H9 (cell line): ENCODE data around the gene ITPK1. TPM values are rescaled to one million over a fixed set of nuclear protein-coding genes. Genes with fewer than 3 reads are reported as not detected.

Source experiments
- DNase-seq: peaks from one replicate; pipeline ENCODE4 v3.0.0-alpha.2; 2017
- H2AFZ ChIP-seq: one replicate; pipeline ENCODE4 v1.6.1; 2013; ENCODE audit warnings: mild to moderate bottlenecking, low read length, control low read depth, moderate library complexity
- H2AK5ac ChIP-seq: 2 replicates; pipeline ENCODE4 v1.6.1; 2013; ENCODE audit warnings: low read length, control low read depth, mixed read lengths; ENCODE audit not compliant: insufficient read length
- H2BK120ac ChIP-seq: one replicate; pipeline ENCODE4 v1.6.1; 2013; ENCODE audit warnings: low read depth, mild to moderate bottlenecking, low read length, control low read depth, inconsistent platforms; ENCODE audit not compliant: poor library complexity, severe bottlenecking
- H2BK12ac ChIP-seq: 2 replicates; pipeline ENCODE4 v1.6.1; 2013; ENCODE audit warnings: low read length, control low read depth, mixed read lengths, low read depth; ENCODE audit not compliant: insufficient read length
- H2BK15ac ChIP-seq: 2 replicates; pipeline ENCODE4 v1.6.1; 2013; ENCODE audit warnings: low read depth, low read length, control low read depth
- H2BK20ac ChIP-seq: one replicate; pipeline ENCODE4 v1.6.1; 2013; ENCODE audit warnings: low read depth, mild to moderate bottlenecking, low read length, control low read depth, inconsistent platforms; ENCODE audit not compliant: poor library complexity, severe bottlenecking
- H2BK5ac ChIP-seq: 2 replicates; pipeline ENCODE4 v1.6.1; 2013; ENCODE audit warnings: low read length, control low read depth, mixed read lengths; ENCODE audit not compliant: insufficient read length
- H3K14ac ChIP-seq: 2 replicates; pipeline ENCODE4 v1.6.1; 2013; ENCODE audit warnings: low read length, control low read depth; ENCODE audit not compliant: insufficient read depth
- H3K18ac ChIP-seq: 2 replicates; pipeline ENCODE4 v1.6.1; 2013; ENCODE audit warnings: low read depth, mild to moderate bottlenecking, mixed read lengths, low read length, control low read depth; ENCODE audit not compliant: insufficient read length
- H3K23ac ChIP-seq: 2 replicates; pipeline ENCODE4 v1.6.1; 2013; ENCODE audit warnings: low read length, control low read depth, mixed read lengths, low read depth; ENCODE audit not compliant: insufficient read length
- H3K23me2 ChIP-seq: 2 replicates; pipeline ENCODE4 v1.6.1; 2013; ENCODE audit warnings: low read depth, mild to moderate bottlenecking, mixed read lengths, low read length, control low read depth; ENCODE audit not compliant: insufficient read length, poor library complexity, severe bottlenecking
- H3K27ac ChIP-seq: 2 replicates; pipeline ENCODE4 v1.5.1; 2013; ENCODE audit warnings: low read length, control low read depth, mixed read lengths, low read depth; ENCODE audit not compliant: insufficient read length
- H3K27me3 ChIP-seq: 2 replicates; pipeline ENCODE4 v1.6.1; 2013; ENCODE audit warnings: low read length, control low read depth, inconsistent platforms; ENCODE audit not compliant: insufficient read depth
- H3K4ac ChIP-seq: 2 replicates; pipeline ENCODE4 v1.6.1; 2013; ENCODE audit warnings: low read depth, mild to moderate bottlenecking, control low read depth, inconsistent platforms, low read length, moderate library complexity
- H3K4me1 ChIP-seq: 2 replicates; pipeline ENCODE4 v1.6.1; 2013; ENCODE audit warnings: low read length, control low read depth, inconsistent platforms; ENCODE audit not compliant: insufficient read depth
- H3K4me2 ChIP-seq: 2 replicates; pipeline ENCODE4 v1.6.1; 2013; ENCODE audit warnings: low read length, control low read depth, mixed read lengths; ENCODE audit not compliant: insufficient read length, insufficient read depth
- H3K56ac ChIP-seq: 2 replicates; pipeline ENCODE4 v1.6.1; 2013; ENCODE audit warnings: low read depth, mild to moderate bottlenecking, mixed read lengths, low read length, control low read depth; ENCODE audit not compliant: insufficient read length
- H3K79me1 ChIP-seq: 2 replicates; pipeline ENCODE4 v1.6.1; 2013; ENCODE audit warnings: low read depth, mild to moderate bottlenecking, moderate library complexity, low read length, control low read depth, inconsistent platforms; ENCODE audit not compliant: insufficient read depth, poor library complexity, severe bottlenecking
- H3K79me2 ChIP-seq: 2 replicates; pipeline ENCODE4 v1.6.1; 2013; ENCODE audit warnings: low read length, control low read depth, inconsistent platforms; ENCODE audit not compliant: insufficient read depth
- H3K9ac ChIP-seq: 2 replicates; pipeline ENCODE4 v1.6.1; 2013; ENCODE audit warnings: low read length, control low read depth, mixed read lengths; ENCODE audit not compliant: insufficient read length; ENCODE audit errors: extremely low read depth
- H3K9me3 ChIP-seq: one replicate; pipeline ENCODE4 v1.6.1; 2013; ENCODE audit warnings: low read depth, low read length, inconsistent platforms; ENCODE audit not compliant: control insufficient read depth
- H3T11ph ChIP-seq: one replicate; pipeline ENCODE4 v1.6.1; 2013; ENCODE audit warnings: mild to moderate bottlenecking, low read length, control low read depth, inconsistent platforms
- H4K20me1 ChIP-seq: one replicate; pipeline ENCODE4 v1.6.1; 2013; ENCODE audit not compliant: control insufficient read depth, insufficient read length, insufficient read depth
- H4K5ac ChIP-seq: 2 replicates; pipeline ENCODE4 v1.6.1; 2013; ENCODE audit warnings: low read depth, mild to moderate bottlenecking, mixed read lengths, low read length, control low read depth; ENCODE audit not compliant: insufficient read length
- H4K8ac ChIP-seq: replicated peaks from 2 replicates; pipeline ENCODE4 v1.6.1; 2013; ENCODE audit warnings: low read length, control low read depth, mixed read lengths, low read depth; ENCODE audit not compliant: insufficient read length
- H4K91ac ChIP-seq: 2 replicates; pipeline ENCODE4 v1.6.1; 2013; ENCODE audit warnings: low read depth, mild to moderate bottlenecking, moderate library complexity, mixed read lengths, low read length, control low read depth; ENCODE audit not compliant: insufficient read length
- H3K27ac Mint-ChIP-seq, 3 experiments: 2 replicates in 2 of 3; 3 replicates in 1 of 3; pipeline ENCODE4 v1.8.0; 2020 to 2021; ENCODE audit warnings: mixed read lengths in 3 of 3, mild to moderate bottlenecking in 1 of 3, moderate library complexity in 1 of 3
- H3K27me3 Mint-ChIP-seq: 2 replicates; pipeline ENCODE4 v1.8.0; 2021; ENCODE audit warnings: low read depth, mild to moderate bottlenecking, moderate library complexity, mixed read lengths
- H3K36me3 Mint-ChIP-seq, 3 experiments: 2 replicates in 2 of 3; 3 replicates in 1 of 3; pipeline ENCODE4 v1.8.0; 2020 to 2021; ENCODE audit warnings: low read depth in 3 of 3, mixed read lengths in 3 of 3; ENCODE audit not compliant: insufficient read depth in 1 of 3
- H3K4me1 Mint-ChIP-seq, 2 experiments: 2 replicates each; pipeline ENCODE4 v1.8.0; 2020; ENCODE audit warnings: mixed read lengths in 2 of 2
- H3K4me3 Mint-ChIP-seq, 2 experiments: 2 replicates in 1 of 2; 3 replicates in 1 of 2; pipeline ENCODE4 v1.8.0; 2020 to 2021; ENCODE audit warnings: mild to moderate bottlenecking in 2 of 2, mixed read lengths in 2 of 2, moderate library complexity in 1 of 2
- H3K9me3 Mint-ChIP-seq, 2 experiments: 2 replicates in 1 of 2; 3 replicates in 1 of 2; pipeline ENCODE4 v1.8.0; 2020; ENCODE audit warnings: mild to moderate bottlenecking in 2 of 2, mixed read lengths in 2 of 2, moderate library complexity in 1 of 2
- WGBS: extraction: QIAGEN DNeasy Blood & Tissue Kit; methylation state at CpG from one replicate; pipeline ENCODE4 v1.1.7; 2013; ENCODE audit warnings: missing lambda C conversion rate, low lambda C conversion rate, mixed read lengths; ENCODE audit not compliant: insufficient read length; ENCODE audit errors: extremely low coverage; 5-methylcytosine and 5-hydroxymethylcytosine counted together
- total RNA-seq: library from RNA; stranded (reverse); gene quantifications from 2 replicates; pipeline ENCODE4 v1.2.1, GENCODE V29; 2021
- TF ChIP-seq, protein P1 (sequence below): fragments of 200-600 bp; sonication (generic); conservative IDR thresholded peaks from 3 replicates; pipeline ENCODE4 v1.8.0; 2021; ENCODE audit warnings: antibody characterized with exemption, mild to moderate bottlenecking

The ITPK1 gene
- total RNA-seq, 1 experiment from 2014 or later: 92.7 TPM

DNA sequence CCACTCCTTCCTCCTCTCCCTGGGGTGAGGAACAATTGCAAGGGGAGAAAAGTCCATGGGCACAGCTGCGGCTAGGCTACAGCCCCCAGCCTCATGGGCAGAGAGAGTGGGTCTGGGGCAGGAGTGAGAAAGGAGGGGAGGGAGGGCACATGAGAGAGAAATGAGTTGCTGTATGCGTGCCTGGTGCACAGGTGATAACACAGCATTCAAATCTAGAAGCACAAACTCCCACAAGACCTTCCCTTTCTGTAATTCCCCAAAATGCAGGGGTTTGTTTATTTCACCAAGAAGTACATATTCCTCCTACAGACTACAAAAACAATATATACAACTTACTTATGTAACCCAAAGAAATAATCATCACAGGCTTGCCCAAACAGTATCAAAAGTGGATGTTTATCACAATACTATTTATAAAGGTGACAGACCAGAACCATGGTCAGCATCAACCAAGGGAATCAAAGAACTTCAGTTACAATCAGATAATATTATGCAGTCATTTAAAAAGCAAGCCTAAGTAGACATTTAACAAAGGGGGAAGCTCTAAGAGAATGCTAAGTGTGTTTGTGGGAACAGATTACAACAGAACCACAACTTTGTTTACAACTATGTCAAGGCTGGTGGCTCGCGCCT lies 54.2 kb downstream of the ITPK1 start:
- H3K27me3 ChIP-seq: no peaks in the 10 kb centered on the region
- Mint-ChIP-seq H3K36me3 (no peaks in the 10 kb centered on the region), H3K9me3 (no peaks in the 10 kb centered on the region), H3K27me3 (no peaks in the 10 kb centered on the region), H3K27ac (peak overlapping the region in 2 of 3 experiments; percentile 23 to 28; a peak in 2 of 7 replicates), H3K4me1 (peaks cover 25 to 44% of the 10 kb centered on the region in 2 experiments), H3K4me3 (no peak overlapping the region)
- no peak overlapping the region for H3K27ac ChIP-seq
- no peaks in the 10 kb centered on the region for H3K9me3 ChIP-seq
- H2BK20ac ChIP-seq: no peak overlapping the region
- no peak overlapping the region for H3K14ac ChIP-seq
- no peak overlapping the region for H2BK120ac ChIP-seq
- H3K79me2 ChIP-seq: no peaks in the 10 kb centered on the region
- H3K18ac ChIP-seq: no peak overlapping the region
- H4K20me1 ChIP-seq: peaks cover 2% of the 10 kb centered on the region
- H2BK12ac ChIP-seq: no peak overlapping the region
- H4K91ac ChIP-seq: no peak overlapping the region
- H3K9ac ChIP-seq: no peak overlapping the region
- H3K4me1 ChIP-seq: peaks cover 2% of the 10 kb centered on the region; the same call in 1 of the 2 replicates
- H3K23ac ChIP-seq: no peak overlapping the region
- no peak overlapping the region for H3T11ph ChIP-seq
- no peak overlapping the region for H2BK15ac ChIP-seq
- TF ChIP-seq, protein P1, sequence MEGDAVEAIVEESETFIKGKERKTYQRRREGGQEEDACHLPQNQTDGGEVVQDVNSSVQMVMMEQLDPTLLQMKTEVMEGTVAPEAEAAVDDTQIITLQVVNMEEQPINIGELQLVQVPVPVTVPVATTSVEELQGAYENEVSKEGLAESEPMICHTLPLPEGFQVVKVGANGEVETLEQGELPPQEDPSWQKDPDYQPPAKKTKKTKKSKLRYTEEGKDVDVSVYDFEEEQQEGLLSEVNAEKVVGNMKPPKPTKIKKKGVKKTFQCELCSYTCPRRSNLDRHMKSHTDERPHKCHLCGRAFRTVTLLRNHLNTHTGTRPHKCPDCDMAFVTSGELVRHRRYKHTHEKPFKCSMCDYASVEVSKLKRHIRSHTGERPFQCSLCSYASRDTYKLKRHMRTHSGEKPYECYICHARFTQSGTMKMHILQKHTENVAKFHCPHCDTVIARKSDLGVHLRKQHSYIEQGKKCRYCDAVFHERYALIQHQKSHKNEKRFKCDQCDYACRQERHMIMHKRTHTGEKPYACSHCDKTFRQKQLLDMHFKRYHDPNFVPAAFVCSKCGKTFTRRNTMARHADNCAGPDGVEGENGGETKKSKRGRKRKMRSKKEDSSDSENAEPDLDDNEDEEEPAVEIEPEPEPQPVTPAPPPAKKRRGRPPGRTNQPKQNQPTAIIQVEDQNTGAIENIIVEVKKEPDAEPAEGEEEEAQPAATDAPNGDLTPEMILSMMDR: no peak
- no peak overlapping the region for H4K5ac ChIP-seq
- H2AFZ ChIP-seq: no peak overlapping the region
- H2BK5ac ChIP-seq: no peak overlapping the region
- H4K8ac ChIP-seq: no peak overlapping the region
- no peaks in the 10 kb centered on the region for H3K23me2 ChIP-seq
- no CpG with 5 or more reads among the region's 4 CpGs for WGBS
- H3K79me1 ChIP-seq: no peaks in the 10 kb centered on the region
- no peak overlapping the region for H3K4me2 ChIP-seq
- no peak overlapping the region for H3K56ac ChIP-seq
- no peak overlapping the region for H3K4ac ChIP-seq
- DNase-seq: no peak
- H2AK5ac ChIP-seq: no peak overlapping the region
